ENCODE data around the gene SYNDIG1L. TPM values are rescaled to one million over a fixed set of nuclear protein-coding genes. Genes with fewer than 3 reads are reported as not detected.
A peak's percentile ranks its signal among the peaks of the same experiment; 100 is the strongest.

SYNDIG1L gene
- total and polyA plus RNA-seq, 2 of the 13 experiments (the other 11 are each of a cell fraction or from before 2014, with no cell fraction given): 0.04 TPM; not detected in 1

DNA sequence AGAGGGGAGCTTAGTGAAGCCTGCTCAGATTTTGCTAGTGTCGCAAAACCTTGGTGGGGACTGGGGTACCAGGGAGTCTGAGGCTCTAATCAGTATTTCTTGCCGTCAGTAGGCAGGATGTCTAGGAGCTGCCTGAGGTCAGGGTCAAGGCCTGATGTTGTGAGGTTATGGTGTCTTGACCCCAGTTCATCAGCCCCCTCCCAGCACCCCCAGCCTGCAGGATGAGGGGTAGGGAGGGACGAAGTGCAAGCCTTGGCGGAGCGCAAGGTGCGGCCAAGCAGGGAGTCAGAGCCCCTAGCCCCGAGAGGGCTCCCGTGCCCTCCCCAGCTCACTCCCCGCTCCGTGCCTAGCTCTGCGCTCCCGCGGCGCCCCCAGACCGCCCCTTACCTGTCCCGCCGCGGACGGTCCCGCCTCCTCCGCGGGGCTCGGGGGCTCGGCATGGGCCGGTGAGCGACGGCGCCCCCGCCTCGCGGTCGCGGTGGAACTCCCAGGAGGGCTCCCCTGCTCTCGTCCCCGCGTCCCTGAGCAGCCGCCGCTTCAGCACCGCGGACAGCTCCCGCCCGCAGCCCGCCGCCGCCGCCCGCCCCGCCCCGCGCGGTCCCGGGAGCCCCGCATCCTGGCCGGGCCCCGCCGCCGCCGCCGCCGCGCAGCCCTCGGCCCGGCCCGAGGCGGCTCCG is 347 bp downstream of the SYNDIG1L start (continued):
- TF ChIP-seq, protein P1, sequence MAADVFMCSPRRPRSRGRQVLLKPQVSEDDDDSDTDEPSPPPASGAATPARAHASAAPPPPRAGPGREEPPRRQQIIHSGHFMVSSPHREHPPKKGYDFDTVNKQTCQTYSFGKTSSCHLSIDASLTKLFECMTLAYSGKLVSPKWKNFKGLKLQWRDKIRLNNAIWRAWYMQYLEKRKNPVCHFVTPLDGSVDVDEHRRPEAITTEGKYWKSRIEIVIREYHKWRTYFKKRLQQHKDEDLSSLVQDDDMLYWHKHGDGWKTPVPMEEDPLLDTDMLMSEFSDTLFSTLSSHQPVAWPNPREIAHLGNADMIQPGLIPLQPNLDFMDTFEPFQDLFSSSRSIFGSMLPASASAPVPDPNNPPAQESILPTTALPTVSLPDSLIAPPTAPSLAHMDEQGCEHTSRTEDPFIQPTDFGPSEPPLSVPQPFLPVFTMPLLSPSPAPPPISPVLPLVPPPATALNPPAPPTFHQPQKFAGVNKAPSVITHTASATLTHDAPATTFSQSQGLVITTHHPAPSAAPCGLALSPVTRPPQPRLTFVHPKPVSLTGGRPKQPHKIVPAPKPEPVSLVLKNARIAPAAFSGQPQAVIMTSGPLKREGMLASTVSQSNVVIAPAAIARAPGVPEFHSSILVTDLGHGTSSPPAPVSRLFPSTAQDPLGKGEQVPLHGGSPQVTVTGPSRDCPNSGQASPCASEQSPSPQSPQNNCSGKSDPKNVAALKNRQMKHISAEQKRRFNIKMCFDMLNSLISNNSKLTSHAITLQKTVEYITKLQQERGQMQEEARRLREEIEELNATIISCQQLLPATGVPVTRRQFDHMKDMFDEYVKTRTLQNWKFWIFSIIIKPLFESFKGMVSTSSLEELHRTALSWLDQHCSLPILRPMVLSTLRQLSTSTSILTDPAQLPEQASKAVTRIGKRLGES (CRISPR knock-in tag; IDR thresholded peaks at IDR 0.05; ENCODE audit: borderline replicate concordance): peak; percentile 77; the same call in 1 of the 2 replicates
- TF ChIP-seq ZNF776 (CRISPR knock-in tag; IDR thresholded peaks at IDR 0.05): 0 out of 2 replicates have a peak, but pooled peaks have one; percentile 30
- TF ChIP-seq ZNF263 (CRISPR knock-in tag; IDR thresholded peaks at IDR 0.05): peak; percentile 63
- peak; percentile 86 for TF ChIP-seq ZSCAN20 (CRISPR knock-in tag; IDR thresholded peaks at IDR 0.05; ENCODE audit: borderline replicate concordance)
- no peak for TF ChIP-seq ZFP37 (CRISPR knock-in tag; IDR thresholded peaks at IDR 0.05; ENCODE audit: borderline replicate concordance)
- TF ChIP-seq PAWR (CRISPR knock-in tag; IDR thresholded peaks at IDR 0.05; ENCODE audit: borderline replicate concordance): no peak
- TF ChIP-seq NFRKB (IDR thresholded peaks at IDR 0.05): no peak
- TF ChIP-seq ZNF451 (CRISPR knock-in tag; IDR thresholded peaks at IDR 0.05): peak; percentile 52; the same call in 1 of the 2 replicates
- TF ChIP-seq, protein P2, sequence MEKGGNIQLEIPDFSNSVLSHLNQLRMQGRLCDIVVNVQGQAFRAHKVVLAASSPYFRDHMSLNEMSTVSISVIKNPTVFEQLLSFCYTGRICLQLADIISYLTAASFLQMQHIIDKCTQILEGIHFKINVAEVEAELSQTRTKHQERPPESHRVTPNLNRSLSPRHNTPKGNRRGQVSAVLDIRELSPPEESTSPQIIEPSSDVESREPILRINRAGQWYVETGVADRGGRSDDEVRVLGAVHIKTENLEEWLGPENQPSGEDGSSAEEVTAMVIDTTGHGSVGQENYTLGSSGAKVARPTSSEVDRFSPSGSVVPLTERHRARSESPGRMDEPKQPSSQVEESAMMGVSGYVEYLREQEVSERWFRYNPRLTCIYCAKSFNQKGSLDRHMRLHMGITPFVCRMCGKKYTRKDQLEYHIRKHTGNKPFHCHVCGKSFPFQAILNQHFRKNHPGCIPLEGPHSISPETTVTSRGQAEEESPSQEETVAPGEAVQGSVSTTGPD (CRISPR knock-in tag; IDR thresholded peaks at IDR 0.05): no peak
- TF ChIP-seq ZFY (CRISPR knock-in tag; IDR thresholded peaks at IDR 0.05): peak; percentile 30; the same call in 1 of the 2 replicates
- TF ChIP-seq ELF3 (CRISPR knock-in tag; IDR thresholded peaks at IDR 0.05): peak; percentile 22; the same call in 1 of the 2 replicates
- peak; percentile 53; the same call in 1 of the 2 replicates for TF ChIP-seq TMF1 (CRISPR knock-in tag; IDR thresholded peaks at IDR 0.05; ENCODE audit: low read depth)
- peak; percentile 76 for TF ChIP-seq BORCS8-MEF2B (CRISPR knock-in tag; IDR thresholded peaks at IDR 0.05)
- TF ChIP-seq RARG (CRISPR knock-in tag; IDR thresholded peaks at IDR 0.05; ENCODE audit: low read depth): no peak
- TF ChIP-seq HOXA3 (CRISPR knock-in tag; IDR thresholded peaks at IDR 0.05): peak; percentile 55
- TF ChIP-seq ZNF546 (CRISPR knock-in tag; conservative IDR thresholded peaks at IDR 0.05): 0 out of 2 replicates have a peak, but pooled peaks have one; percentile 43
- peak; percentile 71; the same call in 1 of the 2 replicates for TF ChIP-seq ATF7-NPFF (CRISPR knock-in tag; IDR thresholded peaks at IDR 0.05; ENCODE audit: low read depth)
- TF ChIP-seq ZNF616 (CRISPR knock-in tag; IDR thresholded peaks at IDR 0.05; ENCODE audit: low read depth): peak; percentile 69; the same call in 1 of the 2 replicates
- 0 out of 2 replicates have a peak, but pooled peaks have one; percentile 36 for TF ChIP-seq ZBTB38 (CRISPR knock-in tag; IDR thresholded peaks at IDR 0.05)
- 0 out of 2 replicates have a peak, but pooled peaks have one; percentile 52 for TF ChIP-seq ZSCAN31 (CRISPR knock-in tag; IDR thresholded peaks at IDR 0.05; ENCODE audit: low read depth)
- TF ChIP-seq KLF6 (CRISPR knock-in tag; IDR thresholded peaks at IDR 0.05): peak; percentile 44; the same call in 1 of the 2 replicates
- TF ChIP-seq ARNT2 (CRISPR knock-in tag; IDR thresholded peaks at IDR 0.05; ENCODE audit: low read depth): peak; percentile 79
- TF ChIP-seq, protein P3, sequence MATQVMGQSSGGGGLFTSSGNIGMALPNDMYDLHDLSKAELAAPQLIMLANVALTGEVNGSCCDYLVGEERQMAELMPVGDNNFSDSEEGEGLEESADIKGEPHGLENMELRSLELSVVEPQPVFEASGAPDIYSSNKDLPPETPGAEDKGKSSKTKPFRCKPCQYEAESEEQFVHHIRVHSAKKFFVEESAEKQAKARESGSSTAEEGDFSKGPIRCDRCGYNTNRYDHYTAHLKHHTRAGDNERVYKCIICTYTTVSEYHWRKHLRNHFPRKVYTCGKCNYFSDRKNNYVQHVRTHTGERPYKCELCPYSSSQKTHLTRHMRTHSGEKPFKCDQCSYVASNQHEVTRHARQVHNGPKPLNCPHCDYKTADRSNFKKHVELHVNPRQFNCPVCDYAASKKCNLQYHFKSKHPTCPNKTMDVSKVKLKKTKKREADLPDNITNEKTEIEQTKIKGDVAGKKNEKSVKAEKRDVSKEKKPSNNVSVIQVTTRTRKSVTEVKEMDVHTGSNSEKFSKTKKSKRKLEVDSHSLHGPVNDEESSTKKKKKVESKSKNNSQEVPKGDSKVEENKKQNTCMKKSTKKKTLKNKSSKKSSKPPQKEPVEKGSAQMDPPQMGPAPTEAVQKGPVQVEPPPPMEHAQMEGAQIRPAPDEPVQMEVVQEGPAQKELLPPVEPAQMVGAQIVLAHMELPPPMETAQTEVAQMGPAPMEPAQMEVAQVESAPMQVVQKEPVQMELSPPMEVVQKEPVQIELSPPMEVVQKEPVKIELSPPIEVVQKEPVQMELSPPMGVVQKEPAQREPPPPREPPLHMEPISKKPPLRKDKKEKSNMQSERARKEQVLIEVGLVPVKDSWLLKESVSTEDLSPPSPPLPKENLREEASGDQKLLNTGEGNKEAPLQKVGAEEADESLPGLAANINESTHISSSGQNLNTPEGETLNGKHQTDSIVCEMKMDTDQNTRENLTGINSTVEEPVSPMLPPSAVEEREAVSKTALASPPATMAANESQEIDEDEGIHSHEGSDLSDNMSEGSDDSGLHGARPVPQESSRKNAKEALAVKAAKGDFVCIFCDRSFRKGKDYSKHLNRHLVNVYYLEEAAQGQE (IDR thresholded peaks at IDR 0.05; ENCODE audit: borderline replicate concordance in 1 of 2, low read depth in 1 of 2, low read length in 2 of 2): peak; percentile 63 to 91
